Sigmoid colon (tissue), 7 donors: Measurements from ENCODE around the gene PLEKHH1. TPM values are rescaled to one million over a fixed set of nuclear protein-coding genes. Genes with fewer than 3 reads are reported as not detected.

Source experiments
- DNase-seq: peaks from one replicate; pipeline ENCODE4 v3.0.0-alpha.2; 2019
- H3K27ac ChIP-seq, 4 donors: fragments of 200-600 bp; sonication (generic); one replicate each; pipeline ENCODE4 v1.5.1; 2016 to 2019; ENCODE audit warnings: mild to moderate bottlenecking in 1 of 4
- H3K27me3 ChIP-seq, 3 donors: fragments of 200-600 bp; sonication (generic); one replicate each; pipeline ENCODE4 v1.5.1; 2019; ENCODE audit warnings: mild to moderate bottlenecking in 1 of 3
- H3K36me3 ChIP-seq, 4 donors: fragments of 200-600 bp; sonication (generic); one replicate each; pipeline ENCODE4 v1.5.1; 2016 to 2019
- H3K4me1 ChIP-seq, 4 donors: fragments of 200-600 bp; sonication (generic); one replicate each; pipeline ENCODE4 v1.5.1; 2017 to 2019
- H3K4me3 ChIP-seq, 4 donors: fragments of 200-600 bp; sonication (generic); one replicate each; pipeline ENCODE4 v1.5.1; 2017 to 2019; ENCODE audit warnings: mild to moderate bottlenecking in 2 of 4, moderate library complexity in 1 of 4
- H3K9me3 ChIP-seq, 4 donors: fragments of 200-600 bp in 3 of 4; sonication (generic) in 3 of 4; one replicate each; pipeline versions ENCODE4 v1.5.1 to v1.6.1; 2013 to 2019
- CTCF ChIP-seq, 4 experiments: fragments of 450-650 bp in 3 of 4; fragments of 200-600 bp in 1 of 4; IDR thresholded peaks; one replicate each; pipeline ENCODE4 v1.5.1; 2016 to 2019; ENCODE audit warnings: antibody characterized with exemption in 4 of 4, mild to moderate bottlenecking in 3 of 4, moderate library complexity in 2 of 4
- EP300 ChIP-seq, 4 donors: sonication (generic); formaldehyde crosslinking; IDR thresholded peaks; one replicate each; pipeline ENCODE4 v1.6.1; 2017; ENCODE audit warnings: antibody characterized with exemption in 4 of 4
- POLR2A ChIP-seq, 2 donors: fragments of 450-650 bp; IDR thresholded peaks; one replicate each; pipeline ENCODE4 v1.6.1; 2016; ENCODE audit warnings: antibody characterized with exemption in 2 of 2, mild to moderate bottlenecking in 2 of 2, moderate library complexity in 2 of 2
- POLR2AphosphoS5 ChIP-seq, 4 donors: sonication (generic); formaldehyde crosslinking; IDR thresholded peaks; one replicate each; pipeline ENCODE4 v1.6.1; 2017; ENCODE audit warnings: antibody characterized with exemption in 4 of 4
- WGBS, 2 donors: extraction: QIAGEN DNeasy Blood & Tissue Kit; methylation state at CpG; one replicate each; pipeline ENCODE4 v1.1.7; 2013; 5-methylcytosine and 5-hydroxymethylcytosine counted together
- intact Hi-C: fragments of 100-400 bp; cut with DNase I; formaldehyde crosslinking; loops from one replicate; pipeline ENCODE4 v1.15.1; 2023
- polyA plus RNA-seq, 3 donors: library from polyadenylated mRNA; stranded (reverse); fragments of 200-250 nt; gene quantifications; one replicate each; pipeline ENCODE4 v1.2.3, GENCODE V29; 2013
- total RNA-seq, 4 donors: library from RNA; depleted of rRNA; stranded (reverse); fragments of >200 nt; gene quantifications; one replicate each; pipeline ENCODE4 v1.1.0, GENCODE V29; 2016
- donor health status: healthy with polysubstance abuse.
- donor health status: Bipolar disorder and iron deficiency.
- donor health status: healthy.

The PLEKHH1 gene
- total and polyA plus RNA-seq, 7 donors: 2.0 to 25.3 (median 8.0) TPM

- DNase-seq: peak; percentile 13
These were observed 43.3 kb downstream of the PLEKHH1 start for GRCh38 chr14:67576216-67576955.

GRCh38 chr14:67577181-67577808, 44.2 kb downstream of the PLEKHH1 start:
- intact Hi-C loops: no loop called here
- Histone ChIP-seq H3K4me1 (no peaks in the 10 kb centered on the region), H3K9me3 (no peaks in the 10 kb centered on the region), H3K27me3 (no peaks in the 10 kb centered on the region), H3K36me3 (peaks cover 0 to 22% (median 2%) of the 10 kb centered on the region in 4 donors), H3K27ac (no peak overlapping the region), H3K4me3 (no peak overlapping the region)
- peak; percentile 50 for DNase-seq
- TF ChIP-seq EP300 (IDR thresholded peaks at IDR 0.05) (no peak), CTCF (IDR thresholded peaks at IDR 0.05) (no peak), POLR2AphosphoS5 (IDR thresholded peaks at IDR 0.05) (no peak), POLR2A (IDR thresholded peaks at IDR 0.05) (no peak)
- 85% methylated on average over 13 of the region's 13 CpGs for WGBS, 2 donors

More at GRCh38 chr14:67576216-67576955, 43.3 kb downstream of the PLEKHH1 start:
- intact Hi-C loops: no loop called here
- no peak for TF ChIP-seq POLR2A (IDR thresholded peaks at IDR 0.05)
- no peak for TF ChIP-seq POLR2AphosphoS5 (IDR thresholded peaks at IDR 0.05)
- no peak for TF ChIP-seq EP300 (IDR thresholded peaks at IDR 0.05)
- TF ChIP-seq CTCF (IDR thresholded peaks at IDR 0.05): no peak
- WGBS, 2 donors: 88 to 93% methylated on average over 7 of the region's 7 CpGs
- H3K27ac ChIP-seq: no peak overlapping the region
- no peaks in the 10 kb centered on the region for H3K9me3 ChIP-seq
- peaks cover 0 to 15% (median 2%) of the 10 kb centered on the region in 4 donors for H3K36me3 ChIP-seq
- H3K27me3 ChIP-seq: no peaks in the 10 kb centered on the region
- H3K4me3 ChIP-seq: no peak overlapping the region
- H3K4me1 ChIP-seq: no peaks in the 10 kb centered on the region

GRCh38 chr14:67577909-67578749, 45.0 kb downstream of the PLEKHH1 start:
- Histone ChIP-seq H3K36me3 (peaks cover 0 to 23% (median 2%) of the 10 kb centered on the region in 4 donors), H3K9me3 (no peaks in the 10 kb centered on the region), H3K27ac (no peak overlapping the region), H3K27me3 (no peaks in the 10 kb centered on the region), H3K4me1 (no peaks in the 10 kb centered on the region), H3K4me3 (no peak overlapping the region)
- intact Hi-C loops: no loop called here
- peak; percentile 58 for DNase-seq
- WGBS, 2 donors: 90 to 92% methylated on average over 16 of the region's 16 CpGs
- no peak for TF ChIP-seq CTCF (IDR thresholded peaks at IDR 0.05)

- H3K27ac ChIP-seq: no peak overlapping the region
- no peak overlapping the region for H3K4me3 ChIP-seq
- WGBS, 2 donors: 80 to 83% methylated on average over 15 of the region's 15 CpGs
- H3K9me3 ChIP-seq: no peaks in the 10 kb centered on the region
- TF ChIP-seq POLR2A (IDR thresholded peaks at IDR 0.05) (no peak), CTCF (IDR thresholded peaks at IDR 0.05) (no peak)
- intact Hi-C loops: no loop called here
- H3K4me1 ChIP-seq: no peaks in the 10 kb centered on the region
- H3K27me3 ChIP-seq: no peaks in the 10 kb centered on the region
- DNase-seq: peak; percentile 22
- peaks cover 0 to 23% (median 2%) of the 10 kb centered on the region in 4 donors for H3K36me3 ChIP-seq
These were observed 46.0 kb downstream of the PLEKHH1 start for GRCh38 chr14:67579040-67579439.
